CD14-positive monocyte (primary cell): ENCODE results near the gene EYS. TPM values are rescaled to one million over a fixed set of nuclear protein-coding genes. Genes with fewer than 3 reads are reported as not detected.

Source experiments
- DNase-seq, 3 donors: peaks; one replicate each; pipeline ENCODE4 v3.0.0-alpha.2; 2011 to 2022
- H2AFZ ChIP-seq: 2 replicates; pipeline ENCODE4 v1.6.0; 2012; ENCODE audit warnings: mild to moderate bottlenecking, low read depth, low read length, inconsistent platforms; ENCODE audit not compliant: insufficient read depth, poor library complexity, severe bottlenecking
- H3K27ac ChIP-seq, 2 donors: 1 replicate in 1 of 2; 2 replicates in 1 of 2; pipeline ENCODE4 v1.5.1; 2012 to 2013; ENCODE audit warnings: low read length in 2 of 2, control low read depth in 1 of 2, inconsistent platforms in 1 of 2, low read depth in 1 of 2, mild to moderate bottlenecking in 1 of 2
- H3K27me3 ChIP-seq, 2 donors: one replicate each; pipeline versions ENCODE4 v1.6.0 to v1.6.1; 2011 to 2013; ENCODE audit warnings: low read length in 2 of 2; ENCODE audit not compliant: control insufficient read depth in 2 of 2, insufficient read depth in 2 of 2
- H3K36me3 ChIP-seq, 2 donors: replicated peaks in 1 of 2; 1 replicate in 1 of 2; 2 replicates in 1 of 2; pipeline versions ENCODE4 v1.5.1 to v1.6.1; 2012 to 2013; ENCODE audit warnings: low read length in 2 of 2, control low read depth in 1 of 2, inconsistent platforms in 1 of 2, mild to moderate bottlenecking in 1 of 2; ENCODE audit not compliant: insufficient read depth in 2 of 2, control insufficient read depth in 1 of 2
- H3K4me1 ChIP-seq, 2 donors: 1 replicate in 1 of 2; 2 replicates in 1 of 2; pipeline versions ENCODE4 v1.5.1 to v1.6.1; 2012 to 2013; ENCODE audit warnings: low read length in 2 of 2, control low read depth in 1 of 2, inconsistent platforms in 1 of 2, mild to moderate bottlenecking in 1 of 2, moderate library complexity in 1 of 2; ENCODE audit not compliant: insufficient read depth in 2 of 2, control insufficient read depth in 1 of 2
- H3K4me2 ChIP-seq: replicated peaks from 2 replicates; pipeline ENCODE3; 2012; ENCODE audit warnings: low read length, moderate library complexity, mild to moderate bottlenecking; ENCODE audit not compliant: poor library complexity, severe bottlenecking; ENCODE audit errors: extremely low read depth
- H3K4me3 ChIP-seq, 3 experiments: fragments of 200-600 bp in 1 of 3; sonication (generic) in 1 of 3; replicated peaks in 1 of 3; 1 replicate in 2 of 3; 2 replicates in 1 of 3; pipeline ENCODE4 v1.5.1; 2011 to 2013; ENCODE audit warnings: low read length in 3 of 3, mild to moderate bottlenecking in 3 of 3, control low read depth in 2 of 3, low read depth in 2 of 3, inconsistent platforms in 1 of 3, moderate library complexity in 1 of 3
- H3K79me2 ChIP-seq: 2 replicates; pipeline ENCODE4 v1.6.0; 2012; ENCODE audit warnings: mild to moderate bottlenecking, control low read depth, inconsistent platforms, low read length, moderate library complexity; ENCODE audit not compliant: insufficient read depth
- H3K9ac ChIP-seq: 2 replicates; pipeline ENCODE4 v1.6.0; 2017; ENCODE audit warnings: low read length, mild to moderate bottlenecking; ENCODE audit not compliant: insufficient read depth, poor library complexity, severe bottlenecking
- H3K9me3 ChIP-seq, 2 donors: replicated peaks in 1 of 2; 1 replicate in 1 of 2; 2 replicates in 1 of 2; pipeline versions ENCODE4 v1.5.1 to v1.6.1; 2012 to 2013; ENCODE audit warnings: low read length in 2 of 2, control low read depth in 1 of 2; ENCODE audit not compliant: control insufficient read depth in 1 of 2, insufficient read depth in 1 of 2
- H4K20me1 ChIP-seq: 2 replicates; pipeline ENCODE4 v1.6.0; 2012; ENCODE audit warnings: mild to moderate bottlenecking, low read length, control low read depth, moderate library complexity; ENCODE audit not compliant: insufficient read depth
- H3K27ac Mint-ChIP-seq, 7 donors: one replicate each; pipeline ENCODE4 v1.8.0; 2020; ENCODE audit warnings: mild to moderate bottlenecking in 7 of 7, mixed read lengths in 7 of 7, moderate library complexity in 6 of 7, inconsistent platforms in 2 of 7
- H3K27me3 Mint-ChIP-seq, 3 donors: one replicate each; pipeline ENCODE4 v1.8.0; 2021 to 2022; ENCODE audit warnings: low read depth in 3 of 3, mild to moderate bottlenecking in 3 of 3, mixed read lengths in 3 of 3, moderate library complexity in 3 of 3, inconsistent platforms in 1 of 3
- H3K36me3 Mint-ChIP-seq, 2 donors: one replicate each; pipeline ENCODE4 v1.8.0; 2020; ENCODE audit warnings: mixed read lengths in 2 of 2, inconsistent platforms in 1 of 2, mild to moderate bottlenecking in 1 of 2
- H3K4me1 Mint-ChIP-seq: one replicate; pipeline ENCODE4 v1.8.0; 2020; ENCODE audit warnings: mild to moderate bottlenecking, mixed read lengths
- H3K4me3 Mint-ChIP-seq, 2 donors: one replicate each; pipeline ENCODE4 v1.8.0; 2020; ENCODE audit warnings: mild to moderate bottlenecking in 2 of 2, mixed read lengths in 2 of 2, moderate library complexity in 1 of 2
- H3K9me3 Mint-ChIP-seq, 7 donors: one replicate each; pipeline ENCODE4 v1.8.0; 2020 to 2022; ENCODE audit warnings: mixed read lengths in 7 of 7, mild to moderate bottlenecking in 6 of 7, moderate library complexity in 6 of 7, inconsistent platforms in 2 of 7
- WGBS: methylation state at CpG from one replicate; pipeline ENCODE4 v1.1.5; 2013; ENCODE audit warnings: missing lambda C conversion rate; ENCODE audit not compliant: insufficient coverage; 5-methylcytosine and 5-hydroxymethylcytosine counted together
- intact Hi-C, 2 donors: fragments of 100-400 bp; cut with micrococcal nuclease; formaldehyde crosslinking; loops; one replicate each; pipeline versions ENCODE4 v1.15.0 to v1.15.1; 2023
- polyA plus RNA-seq, 3 donors: library from polyadenylated mRNA; depleted of rRNA in 1 of 3; unstranded in 2 of 3; stranded (reverse) in 1 of 3; fragments of 300-500 nt in 2 of 3; fragments of >200 nt in 1 of 3; fragmentation: Illumina TruSeq in 2 of 3; gene quantifications; 1 replicate in 2 of 3; 2 replicates in 1 of 3; pipeline ENCODE4 v1.2.3, GENCODE V29; 2012 to 2021
- TF ChIP-seq, protein P1 (sequence below): fragments of 200-600 bp; IDR thresholded peaks from one replicate; pipeline ENCODE4 v1.8.0; 2022; ENCODE audit warnings: antibody characterized with exemption, mild to moderate bottlenecking

The EYS gene
- polyA plus RNA-seq, 3 donors = 0.01 to 0.03 TPM; not detected in 1

- peaks cover 0 to 4% of the 10 kb centered on the region in 2 donors for H3K36me3 Mint-ChIP-seq
Observed at GRCh38 chr6:63799813-63800212, 1907.2 kb downstream of the EYS start.

GRCh38 chr6:63799313-63799712 is 1907.7 kb downstream of the EYS start:
- intact Hi-C loops = no loop called here
- H3K9ac ChIP-seq = no peak overlapping the region

More at GRCh38 chr6:63799813-63800212, 1907.2 kb downstream of the EYS start:
- Histone ChIP-seq H3K79me2 (no peaks in the 10 kb centered on the region), H3K4me2 (no peak overlapping the region), H3K27ac (no peak overlapping the region), H3K9ac (no peak overlapping the region), H3K36me3 (no peaks in the 10 kb centered on the region), H2AFZ (no peak overlapping the region), H3K27me3 (no peaks in the 10 kb centered on the region), H3K9me3 (no peaks in the 10 kb centered on the region), H4K20me1 (no peaks in the 10 kb centered on the region), H3K4me3 (no peak overlapping the region), H3K4me1 (peaks cover 21 to 25% of the 10 kb centered on the region in 2 donors)
- Mint-ChIP-seq H3K9me3 (no peaks in the 10 kb centered on the region), H3K4me3 (no peak overlapping the region), H3K27me3 (no peaks in the 10 kb centered on the region), H3K4me1 (peaks cover 41% of the 10 kb centered on the region), H3K27ac (peak overlapping the region in 1 of 7 donors; percentile 5)
- DNase-seq = no peak
- TF ChIP-seq, protein P1, sequence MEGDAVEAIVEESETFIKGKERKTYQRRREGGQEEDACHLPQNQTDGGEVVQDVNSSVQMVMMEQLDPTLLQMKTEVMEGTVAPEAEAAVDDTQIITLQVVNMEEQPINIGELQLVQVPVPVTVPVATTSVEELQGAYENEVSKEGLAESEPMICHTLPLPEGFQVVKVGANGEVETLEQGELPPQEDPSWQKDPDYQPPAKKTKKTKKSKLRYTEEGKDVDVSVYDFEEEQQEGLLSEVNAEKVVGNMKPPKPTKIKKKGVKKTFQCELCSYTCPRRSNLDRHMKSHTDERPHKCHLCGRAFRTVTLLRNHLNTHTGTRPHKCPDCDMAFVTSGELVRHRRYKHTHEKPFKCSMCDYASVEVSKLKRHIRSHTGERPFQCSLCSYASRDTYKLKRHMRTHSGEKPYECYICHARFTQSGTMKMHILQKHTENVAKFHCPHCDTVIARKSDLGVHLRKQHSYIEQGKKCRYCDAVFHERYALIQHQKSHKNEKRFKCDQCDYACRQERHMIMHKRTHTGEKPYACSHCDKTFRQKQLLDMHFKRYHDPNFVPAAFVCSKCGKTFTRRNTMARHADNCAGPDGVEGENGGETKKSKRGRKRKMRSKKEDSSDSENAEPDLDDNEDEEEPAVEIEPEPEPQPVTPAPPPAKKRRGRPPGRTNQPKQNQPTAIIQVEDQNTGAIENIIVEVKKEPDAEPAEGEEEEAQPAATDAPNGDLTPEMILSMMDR = no peak
- 90% methylated on average over 5 of the region's 9 CpGs for whole genome bisulfite sequencing
- intact Hi-C loops = loop anchor here in 1 of 2 donors (10.0 kb wide), 1 partner anchor 455 kb away; no protein-coding TSS in a partner anchor

More at GRCh38 chr6:63799313-63799712, 1907.7 kb downstream of the EYS start:
- no peaks in the 10 kb centered on the region for H3K9me3 ChIP-seq
- H4K20me1 ChIP-seq = no peaks in the 10 kb centered on the region
- no peaks in the 10 kb centered on the region for H3K79me2 ChIP-seq
- H3K36me3 Mint-ChIP-seq = no peaks in the 10 kb centered on the region
- H3K9me3 Mint-ChIP-seq = no peaks in the 10 kb centered on the region
- no peak overlapping the region for H3K4me2 ChIP-seq
- no peaks in the 10 kb centered on the region for H3K36me3 ChIP-seq
- peaks cover 21 to 25% of the 10 kb centered on the region in 2 donors for H3K4me1 ChIP-seq
- no peak overlapping the region for H3K27ac Mint-ChIP-seq
- no peak overlapping the region for H3K4me3 Mint-ChIP-seq
- H2AFZ ChIP-seq = no peak overlapping the region
- no peak overlapping the region for H3K27ac ChIP-seq
- H3K4me1 Mint-ChIP-seq = peaks cover 41% of the 10 kb centered on the region
- WGBS = 100% methylated on average over 1 of the region's 1 CpG
- H3K27me3 Mint-ChIP-seq = no peaks in the 10 kb centered on the region
- no peak for DNase-seq
- TF ChIP-seq, protein P1 = no peak
- no peak overlapping the region for H3K4me3 ChIP-seq
- no peaks in the 10 kb centered on the region for H3K27me3 ChIP-seq
